Measurements from ENCODE around the gene RASEF. TPM values are rescaled to one million over a fixed set of nuclear protein-coding genes. Genes with fewer than 3 reads are reported as not detected.

RASEF gene
- total RNA-seq, 4 donors from 2014 or later, result 0.40 to 9.9 (median 0.81) TPM

- H3K27ac ChIP-seq, result no peak overlapping the region
- TF ChIP-seq CTCF (IDR thresholded peaks at IDR 0.05) (no peak), POLR2A (IDR thresholded peaks at IDR 0.05) (no peak)
- no peaks in the 10 kb centered on the region for H3K9me3 ChIP-seq
- H3K36me3 ChIP-seq, result no peaks in the 10 kb centered on the region
- DNase-seq, result no peak
- intact Hi-C loops (cut with DNase I; ENCODE audit: low total_unique reads), result no loop called here
- no peaks in the 10 kb centered on the region for H3K27me3 ChIP-seq
- no peak overlapping the region for H3K4me3 ChIP-seq
- no peaks in the 10 kb centered on the region for H3K4me1 ChIP-seq
These were observed 66.0 kb downstream of the RASEF start for GRCh38 chr9:82996941-82997340.

- intact Hi-C loops (cut with DNase I; ENCODE audit: low total_unique reads), result no loop called here
- no peaks in the 10 kb centered on the region for H3K36me3 ChIP-seq
- H3K4me1 ChIP-seq, result no peaks in the 10 kb centered on the region
- no peaks in the 10 kb centered on the region for H3K27me3 ChIP-seq
- H3K9me3 ChIP-seq, result no peaks in the 10 kb centered on the region
- TF ChIP-seq POLR2A (IDR thresholded peaks at IDR 0.05) (no peak), CTCF (IDR thresholded peaks at IDR 0.05) (no peak)
- no peak overlapping the region for H3K27ac ChIP-seq
- H3K4me3 ChIP-seq, result no peak overlapping the region
- no peak for DNase-seq
These were observed 68.9 kb downstream of the RASEF start for GRCh38 chr9:82993856-82994605.

GRCh38 chr9:82991671-82992070 is 71.3 kb downstream of the RASEF start:
- Histone ChIP-seq H3K4me3 (no peak overlapping the region), H3K4me1 (no peaks in the 10 kb centered on the region), H3K27me3 (no peaks in the 10 kb centered on the region), H3K36me3 (no peaks in the 10 kb centered on the region), H3K27ac (no peak overlapping the region), H3K9me3 (no peaks in the 10 kb centered on the region)
- TF ChIP-seq POLR2A (IDR thresholded peaks at IDR 0.05), result no peak
- no peak for TF ChIP-seq CTCF (IDR thresholded peaks at IDR 0.05)
- intact Hi-C loops (cut with DNase I; ENCODE audit: low total_unique reads), result no loop called here
- DNase-seq, result no peak

- H3K36me3 ChIP-seq, result no peaks in the 10 kb centered on the region
- no peak for TF ChIP-seq CTCF (IDR thresholded peaks at IDR 0.05)
- no peak for TF ChIP-seq POLR2A (IDR thresholded peaks at IDR 0.05)
- H3K9me3 ChIP-seq, result no peaks in the 10 kb centered on the region
- no peak for DNase-seq
- H3K4me1 ChIP-seq, result no peaks in the 10 kb centered on the region
- no peak overlapping the region for H3K4me3 ChIP-seq
- intact Hi-C loops (cut with DNase I; ENCODE audit: low total_unique reads), result no loop called here
- no peaks in the 10 kb centered on the region for H3K27me3 ChIP-seq
- no peak overlapping the region for H3K27ac ChIP-seq
These were observed 73.0 kb downstream of the RASEF start for GRCh38 chr9:82989929-82990328.

- intact Hi-C loops (cut with DNase I; ENCODE audit: low total_unique reads), result no loop called here
- H3K4me1 ChIP-seq, result no peaks in the 10 kb centered on the region
- no peaks in the 10 kb centered on the region for H3K36me3 ChIP-seq
- H3K27ac ChIP-seq, result no peak overlapping the region
- no peak for DNase-seq
- H3K9me3 ChIP-seq, result no peaks in the 10 kb centered on the region
- no peak overlapping the region for H3K4me3 ChIP-seq
- no peaks in the 10 kb centered on the region for H3K27me3 ChIP-seq
- no peak for TF ChIP-seq POLR2A (IDR thresholded peaks at IDR 0.05)
- no peak for TF ChIP-seq CTCF (IDR thresholded peaks at IDR 0.05)
These were observed 74.5 kb downstream of the RASEF start for GRCh38 chr9:82988488-82988887.

Measured in uterus (tissue), 4 donors.